HEK293 (cell line): ENCODE measurements around the gene DGAT2L6.

Experiments used
- CTCF ChIA-PET: fragments of 350-600 bp; formaldehyde crosslinking; extraction: SDS; loops from one replicate; lab custom pipeline; 2021; ENCODE audit warnings: antibody characterized with exemption; lab: Yijun Ruan, JAX
- POLR2A ChIA-PET: fragments of 300-600 bp; formaldehyde crosslinking; extraction: SDS; loops from one replicate; lab custom pipeline; 2020; ENCODE audit warnings: antibody characterized with exemption, inconsistent platforms; lab: Yijun Ruan, JAX
- H3K27ac ChIP-seq: fragments of 200-500 bp; sonication (Bioruptor generic); 2 replicates; pipeline ENCODE4 v1.5.1; 2014; ENCODE audit warnings: low read depth, low read length, control low read depth, inconsistent platforms; ENCODE audit errors: extremely low read depth
- H3K36me3 ChIP-seq, 2 experiments: fragments of 200-500 bp in 1 of 2; sonication (Bioruptor generic) in 1 of 2; 1 replicate in 1 of 2; 2 replicates in 1 of 2; pipeline ENCODE4 v1.5.1; 2014 to 2017; ENCODE audit warnings: inconsistent platforms in 2 of 2, low read length in 2 of 2; ENCODE audit not compliant: control insufficient read depth in 2 of 2, insufficient read depth in 1 of 2
- H3K4me1 ChIP-seq: fragments of 200-500 bp; sonication (Bioruptor generic); 2 replicates; pipeline ENCODE4 v1.5.1; 2014; ENCODE audit warnings: mild to moderate bottlenecking, low read length, inconsistent platforms; ENCODE audit not compliant: control insufficient read depth, insufficient read depth
- H3K4me3 ChIP-seq: 2 replicates; pipeline ENCODE4 v1.5.1; 2011; ENCODE audit warnings: low read depth, mild to moderate bottlenecking, control low read depth, low read length, moderate library complexity
- H3K9me3 ChIP-seq: fragments of 200-500 bp; sonication (Bioruptor generic); 2 replicates; pipeline ENCODE4 v1.5.1; 2014; ENCODE audit warnings: low read depth, low read length, inconsistent platforms; ENCODE audit not compliant: control insufficient read depth, insufficient read depth
- AEBP2 ChIP-seq: fragments of 450-650 bp; formaldehyde crosslinking; IDR thresholded peaks from 2 replicates; pipeline ENCODE4 v1.5.1; 2016; ENCODE audit warnings: missing biosample characterization, missing genetic modification characterization, borderline replicate concordance
- EGR2 ChIP-seq: fragments of 450-650 bp; formaldehyde crosslinking; IDR thresholded peaks from 2 replicates; pipeline ENCODE4 v1.5.1; 2016; ENCODE audit warnings: low read depth, missing biosample characterization, missing genetic modification characterization
- ELK4 ChIP-seq: IDR thresholded peaks from 2 replicates; pipeline ENCODE4 v1.6.1; 2011; ENCODE audit warnings: mild to moderate bottlenecking, low read depth, low read length, borderline replicate concordance
- FEZF1 ChIP-seq: fragments of 450-650 bp; formaldehyde crosslinking; IDR thresholded peaks from 2 replicates; pipeline ENCODE4 v1.5.1; 2016; ENCODE audit warnings: missing biosample characterization, missing genetic modification characterization
- RBAK ChIP-seq: fragments of 450-650 bp; formaldehyde crosslinking; IDR thresholded peaks from 2 replicates; pipeline ENCODE4 v1.5.1; 2016; ENCODE audit warnings: missing biosample characterization, missing genetic modification characterization
- REST ChIP-seq: fragments of 450-650 bp; formaldehyde crosslinking; IDR thresholded peaks from 2 replicates; pipeline ENCODE4 v1.5.1; 2016; ENCODE audit warnings: missing biosample characterization, missing genetic modification characterization
- SP2 ChIP-seq: fragments of 450-650 bp; formaldehyde crosslinking; IDR thresholded peaks from 2 replicates; pipeline ENCODE4 v1.5.1; 2016; ENCODE audit warnings: missing biosample characterization, missing genetic modification characterization
- TCF7L2 ChIP-seq: IDR thresholded peaks from 2 replicates; pipeline ENCODE4 v1.6.1; 2011; ENCODE audit warnings: low read depth, mild to moderate bottlenecking, inconsistent platforms, low read length, moderate library complexity, borderline replicate concordance
- ZNF292 ChIP-seq: fragments of 450-650 bp; formaldehyde crosslinking; IDR thresholded peaks from 2 replicates; pipeline ENCODE4 v1.5.1; 2016; ENCODE audit warnings: low read depth, missing biosample characterization, missing genetic modification characterization, borderline replicate concordance
- ZNF354C ChIP-seq: fragments of 450-650 bp; formaldehyde crosslinking; IDR thresholded peaks from 2 replicates; pipeline ENCODE4 v1.5.1; 2016; ENCODE audit warnings: missing biosample characterization, missing genetic modification characterization, low read depth, borderline replicate concordance
- ZNF449 ChIP-seq: fragments of 450-650 bp; formaldehyde crosslinking; IDR thresholded peaks from 2 replicates; pipeline ENCODE4 v1.5.1; 2017; ENCODE audit warnings: missing biosample characterization, mild to moderate bottlenecking, missing genetic modification characterization, moderate library complexity
- ZNF501 ChIP-seq: fragments of 450-650 bp; formaldehyde crosslinking; IDR thresholded peaks from 2 replicates; pipeline ENCODE4 v1.5.1; 2016; ENCODE audit warnings: missing biosample characterization, missing genetic modification characterization
- ZNF558 ChIP-seq: fragments of 450-650 bp; formaldehyde crosslinking; IDR thresholded peaks from 2 replicates; pipeline ENCODE4 v1.5.1; 2016; ENCODE audit warnings: missing biosample characterization, missing genetic modification characterization
- ZNF560 ChIP-seq: fragments of 450-650 bp; formaldehyde crosslinking; IDR thresholded peaks from 2 replicates; pipeline ENCODE4 v1.5.1; 2017; ENCODE audit warnings: missing biosample characterization, missing genetic modification characterization, borderline replicate concordance
- ZNF585B ChIP-seq: fragments of 450-650 bp; formaldehyde crosslinking; IDR thresholded peaks from 2 replicates; pipeline ENCODE4 v1.5.1; 2016; ENCODE audit warnings: missing biosample characterization, missing genetic modification characterization
- ZNF704 ChIP-seq: fragments of 450-650 bp; formaldehyde crosslinking; IDR thresholded peaks from 2 replicates; pipeline ENCODE4 v1.5.1; 2016; ENCODE audit warnings: missing biosample characterization, missing genetic modification characterization
- ZNF768 ChIP-seq: fragments of 450-650 bp; formaldehyde crosslinking; IDR thresholded peaks from 2 replicates; pipeline ENCODE4 v1.5.1; 2018; ENCODE audit warnings: missing biosample characterization, mild to moderate bottlenecking, missing genetic modification characterization
- ZNF837 ChIP-seq: fragments of 450-650 bp; formaldehyde crosslinking; IDR thresholded peaks from 2 replicates; pipeline ENCODE4 v1.5.1; 2016; ENCODE audit warnings: missing biosample characterization, missing genetic modification characterization

Gene DGAT2L6

GRCh38 chrX:70254063-70254400 is 76.7 kb downstream of the DGAT2L6 start (continued):
- TF ChIP-seq ZNF449 (tag by site-specific recombination) (no peak), SP2 (tag by site-specific recombination) (no peak), ELK4 (no peak), RBAK (tag by site-specific recombination) (no peak), ZNF558 (tag by site-specific recombination) (no peak), ZNF585B (tag by site-specific recombination) (no peak), AEBP2 (no peak), EGR2 (no peak), ZNF354C (tag by site-specific recombination) (no peak)

- Histone ChIP-seq H3K9me3 (no peaks in the 10 kb centered on the region; the same call in none of the 2 replicates), H3K4me1 (no peaks in the 10 kb centered on the region), H3K27ac (no peak overlapping the region), H3K36me3 (no peaks in the 10 kb centered on the region), H3K4me3 (no peak overlapping the region)
- CTCF ChIA-PET: interaction anchor here (1.0 kb wide), 1 partner anchor 8 kb away, joined by 3 read pairs; no protein-coding TSS in a partner anchor
- POLR2A ChIA-PET: no interaction called here
- TF ChIP-seq ZNF560 (no peak), ZNF292 (no peak), ZNF501 (tag by site-specific recombination) (no peak), ZNF837 (tag by site-specific recombination) (no peak), TCF7L2 (no peak), ZNF768 (tag by site-specific recombination) (no peak), ZNF704 (no peak), REST (tag by site-specific recombination) (no peak), FEZF1 (tag by site-specific recombination) (no peak)
These were observed 77.6 kb downstream of the DGAT2L6 start for GRCh38 chrX:70254909-70255308.
